Left ventricle myocardium inferior (tissue), 1 donor: Measurements from ENCODE around the gene CALML4. TPM values are rescaled to one million over a fixed set of nuclear protein-coding genes. Genes with fewer than 3 reads are reported as not detected.

Experiments
- DNase-seq: peaks from one replicate; pipeline ENCODE4 v3.0.0-alpha.2; 2020
- H3K27ac ChIP-seq: fragments of 200-600 bp; replicated peaks from 2 replicates; pipeline ENCODE4 v1.8.0; 2021
- H3K27me3 ChIP-seq: fragments of 200-600 bp; 2 replicates; pipeline ENCODE4 v1.8.0; 2021; ENCODE audit warnings: low read depth
- H3K36me3 ChIP-seq: fragments of 200-600 bp; 2 replicates; pipeline ENCODE4 v1.8.0; 2021
- H3K4me1 ChIP-seq: fragments of 200-600 bp; 2 replicates; pipeline ENCODE4 v1.8.0; 2021
- H3K4me3 ChIP-seq: fragments of 200-600 bp; 2 replicates; pipeline ENCODE4 v1.8.0; 2021; ENCODE audit warnings: mild to moderate bottlenecking, moderate library complexity
- H3K9me3 ChIP-seq: fragments of 200-600 bp; replicated peaks from 2 replicates; pipeline ENCODE4 v1.8.0; 2021
- CTCF ChIP-seq: fragments of 200-600 bp; IDR thresholded peaks from 2 replicates; pipeline ENCODE4 v1.8.0; 2021; ENCODE audit warnings: antibody characterized with exemption, mild to moderate bottlenecking, borderline replicate concordance
- intact Hi-C: fragments of 100-400 bp; cut with micrococcal nuclease; formaldehyde crosslinking; loops from one replicate; pipeline ENCODE4 v1.11.0; 2022
- total RNA-seq: library from RNA; stranded (reverse); fragmentation: NEBNext Ultra II Directional; extraction: Animal tissue kit (Norgen Biotek cat#: 25700); gene quantifications from one replicate; pipeline ENCODE4 v1.2.1, GENCODE V29; 2021
- donor health status: DM: no; HTN: yes; CAD: no; lungs with severe emphysema.

Gene CALML4
- total RNA-seq, 1 donor from 2014 or later, result 0.91 TPM

- intact Hi-C loops, result no loop called here
- H3K4me1 ChIP-seq, result peaks cover 30% of the 10 kb centered on the region
- DNase-seq, result no peak
- H3K36me3 ChIP-seq, result no peaks in the 10 kb centered on the region
- no peak overlapping the region for H3K27ac ChIP-seq
- no peak for TF ChIP-seq CTCF
- no peaks in the 10 kb centered on the region for H3K27me3 ChIP-seq
- no peak overlapping the region for H3K4me3 ChIP-seq
- H3K9me3 ChIP-seq, result no peaks in the 10 kb centered on the region
Observed at GRCh38 chr15:68207176-68207935, 2.2 kb upstream of the CALML4 start.

- intact Hi-C loops, result no loop called here
- Histone ChIP-seq H3K36me3 (no peaks in the 10 kb centered on the region), H3K4me3 (no peak overlapping the region), H3K27me3 (no peaks in the 10 kb centered on the region), H3K4me1 (peaks cover 30% of the 10 kb centered on the region), H3K9me3 (no peaks in the 10 kb centered on the region), H3K27ac (no peak overlapping the region)
- no peak for DNase-seq
- no peak for TF ChIP-seq CTCF
Observed at GRCh38 chr15:68206711-68207151, 1.6 kb upstream of the CALML4 start.

DNA sequence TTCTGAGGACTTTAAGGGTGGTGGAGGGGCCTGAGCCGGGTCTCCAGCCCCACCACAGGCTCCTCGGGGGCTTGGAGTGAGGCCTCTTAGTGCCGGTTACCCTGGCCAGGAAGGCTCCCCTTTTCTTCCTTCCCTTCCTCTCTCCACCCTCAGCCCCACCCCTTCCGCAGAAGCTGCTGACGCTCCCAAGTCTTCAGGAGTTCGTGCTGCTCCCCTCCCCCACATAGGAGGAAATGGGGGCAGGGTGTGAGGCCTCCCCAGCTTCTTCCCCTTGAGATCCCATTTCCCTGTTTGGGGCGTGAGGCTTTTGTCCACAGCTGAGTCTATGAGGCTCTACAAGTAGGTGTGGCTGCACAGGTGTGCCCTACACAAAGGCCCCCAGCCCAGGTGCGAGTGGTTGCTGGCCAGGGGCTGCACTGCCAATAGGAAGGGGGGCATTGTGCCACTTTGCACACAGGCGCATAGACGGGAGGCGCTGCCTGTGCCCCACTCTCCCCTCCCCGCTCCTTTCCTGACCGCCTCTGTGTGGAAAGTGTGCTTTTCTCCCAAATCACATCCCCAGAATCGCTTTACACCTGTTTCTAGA, 915 bp upstream of the CALML4 start:
- TF ChIP-seq CTCF, result no peak
- Histone ChIP-seq H3K27me3 (no peaks in the 10 kb centered on the region), H3K27ac (peak overlapping the region; percentile 39), H3K36me3 (no peaks in the 10 kb centered on the region), H3K4me1 (peaks cover 31% of the 10 kb centered on the region), H3K4me3 (peak overlapping the region; percentile 40), H3K9me3 (no peaks in the 10 kb centered on the region)
- peak; percentile 66 for DNase-seq
- intact Hi-C loops, result no loop called here

DNA sequence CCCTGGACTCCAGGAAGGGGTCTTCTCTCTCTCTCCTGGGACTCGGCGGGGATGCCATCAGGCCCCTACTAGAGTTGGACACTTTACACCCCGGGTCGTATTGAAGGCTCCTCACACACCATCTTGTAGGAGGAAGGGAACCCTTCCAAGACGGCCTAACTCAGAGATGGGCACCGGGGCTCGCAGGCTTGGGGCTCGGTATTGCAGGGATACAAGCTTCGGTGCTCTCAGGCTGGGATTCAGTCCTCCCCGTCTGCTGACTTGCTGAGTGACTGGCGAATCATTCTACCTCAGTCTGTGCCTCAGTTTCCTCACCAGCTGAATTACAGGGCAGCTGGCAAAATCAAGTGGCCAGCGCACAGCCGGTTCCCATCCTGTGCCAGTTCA, 419 bp upstream of the CALML4 start:
- H3K9me3 ChIP-seq, result no peaks in the 10 kb centered on the region
- no peaks in the 10 kb centered on the region for H3K27me3 ChIP-seq
- TF ChIP-seq CTCF, result no peak
- intact Hi-C loops, result no loop called here
- no peaks in the 10 kb centered on the region for H3K36me3 ChIP-seq
- no peak for DNase-seq
- H3K27ac ChIP-seq, result peak overlapping the region; percentile 39
- H3K4me3 ChIP-seq, result peak overlapping the region; percentile 40
- peaks cover 31% of the 10 kb centered on the region for H3K4me1 ChIP-seq

DNA sequence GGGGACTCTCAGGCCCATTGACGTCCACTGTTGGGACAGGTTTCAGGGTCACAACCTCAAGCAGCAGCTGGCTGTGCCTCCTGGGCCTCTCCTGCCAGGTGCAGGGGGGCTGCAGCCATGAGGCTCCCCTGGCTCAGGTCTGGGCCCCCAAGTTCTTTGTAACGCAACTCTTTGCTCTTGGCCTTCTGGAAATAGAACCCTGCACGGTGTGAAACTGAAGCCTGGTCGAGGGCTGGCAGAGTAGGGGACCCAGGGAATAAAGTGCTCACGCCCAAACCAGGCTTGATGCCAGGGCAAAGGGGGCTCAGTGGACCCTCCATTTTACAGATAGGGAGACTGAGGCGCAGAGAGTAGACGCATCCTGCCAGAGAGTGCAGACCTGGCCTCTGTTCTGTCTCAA, 771 bp downstream of the CALML4 start:
- H3K4me3 ChIP-seq, result no peak overlapping the region
- no peaks in the 10 kb centered on the region for H3K36me3 ChIP-seq
- no peak for DNase-seq
- no peaks in the 10 kb centered on the region for H3K27me3 ChIP-seq
- no peaks in the 10 kb centered on the region for H3K9me3 ChIP-seq
- intact Hi-C loops, result no loop called here
- H3K4me1 ChIP-seq, result peaks cover 42% of the 10 kb centered on the region
- H3K27ac ChIP-seq, result no peak overlapping the region
- TF ChIP-seq CTCF, result no peak
